Left lobe of liver (tissue), 2 donors: ENCODE measurements around the gene PHKG2. TPM values are rescaled to one million over a fixed set of nuclear protein-coding genes. Genes with fewer than 3 reads are reported as not detected.
A peak's percentile ranks its signal among the peaks of the same experiment; 100 is the strongest.

Experiments
- ATAC-seq: fragments of 200-7000 bp; cut with Tn5 transposase; one replicate; pipeline ENCODE4 v1.9.1; 2020; ENCODE audit warnings: mild to moderate bottlenecking, moderate library complexity
- DNase-seq: peaks from one replicate; pipeline ENCODE4 v3.0.0-alpha.2; 2020; ENCODE audit warnings: low spot score
- total RNA-seq: library from RNA; stranded (reverse); gene quantifications from one replicate; pipeline ENCODE4 v1.2.1, GENCODE V29; 2021
- donor health status: DM: no; HTN: no; CAD: no; lungs with moderate emphysema.
- donor health status: DM: no; HTN: yes; CAD: no.

The PHKG2 gene
- total RNA-seq, 1 donor from 2014 or later, result 23.0 TPM

DNA sequence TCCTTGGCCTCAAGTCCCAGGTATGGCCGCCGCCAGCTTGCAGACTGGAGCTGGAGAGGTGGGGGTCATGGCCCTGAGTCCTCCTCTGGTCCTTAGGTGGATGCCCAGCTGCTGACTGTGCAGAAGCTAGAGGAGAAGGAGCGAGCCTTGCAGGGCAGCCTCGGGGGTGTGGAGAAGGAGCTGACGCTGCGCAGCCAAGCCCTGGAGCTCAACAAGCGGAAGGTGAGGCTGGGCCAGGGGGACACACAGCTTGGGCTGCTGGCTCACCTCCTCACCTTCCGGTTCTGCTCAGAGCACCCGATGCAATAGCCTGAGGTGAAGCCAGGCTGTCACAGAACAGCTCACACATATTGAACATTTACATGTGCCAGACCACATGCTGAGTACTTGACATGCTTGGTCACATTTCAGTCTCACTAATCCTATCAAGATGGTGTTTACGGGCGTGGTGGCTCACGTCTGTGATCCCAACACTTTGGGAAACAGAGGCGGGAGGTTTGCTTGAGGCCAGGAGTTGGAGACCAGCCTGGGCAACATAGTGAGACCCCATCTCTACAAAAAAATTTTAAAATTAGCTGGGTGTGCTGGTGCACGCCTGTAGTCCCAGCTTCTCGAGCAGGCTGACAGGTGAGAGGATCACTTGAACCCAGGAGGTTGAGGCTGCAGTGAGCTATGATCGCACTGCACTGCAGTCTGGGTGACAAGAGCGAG is 21.3 kb downstream of the PHKG2 start:
- DNase-seq, result no peak
- no peak for ATAC-seq

DNA sequence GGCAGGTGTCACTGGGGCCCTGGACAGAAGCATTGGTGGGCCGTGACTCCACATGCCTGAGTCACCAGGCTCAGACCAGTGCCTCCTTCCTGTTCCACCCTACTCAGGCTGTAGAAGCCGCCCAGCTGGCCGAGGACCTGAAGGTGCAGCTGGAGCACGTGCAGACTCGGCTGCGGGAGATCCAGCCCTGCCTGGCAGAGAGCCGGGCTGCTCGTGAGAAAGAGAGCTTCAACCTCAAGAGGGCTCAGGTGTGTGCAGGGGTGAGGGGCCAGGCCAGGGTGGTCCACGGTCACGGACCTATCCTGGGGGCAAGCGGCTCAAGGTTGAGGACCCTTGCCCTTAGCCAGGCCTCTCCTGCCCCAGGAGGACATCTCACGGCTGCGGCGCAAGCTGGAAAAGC is 23.5 kb downstream of the PHKG2 start:
- ATAC-seq (no peak), DNase-seq (no peak)

DNA sequence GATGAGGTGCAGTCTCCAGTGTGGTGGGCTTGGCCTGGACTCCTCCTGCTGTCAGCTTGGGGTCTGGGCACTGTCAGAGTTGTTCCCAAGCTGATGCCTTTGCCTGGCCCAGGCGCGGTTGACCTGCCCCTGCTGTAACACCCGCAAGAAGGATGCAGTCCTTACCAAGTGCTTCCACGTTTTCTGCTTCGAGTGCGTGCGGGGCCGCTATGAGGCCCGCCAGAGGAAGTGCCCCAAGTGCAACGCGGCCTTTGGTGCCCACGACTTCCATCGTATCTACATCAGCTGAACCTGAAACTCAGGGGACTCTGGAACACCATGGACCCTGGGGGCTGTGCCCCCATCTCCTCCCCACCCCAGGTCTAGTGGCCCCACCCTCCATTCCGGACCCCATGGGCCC is 25.6 kb downstream of the PHKG2 start:
- no peak for DNase-seq
- no peak for ATAC-seq

DNA sequence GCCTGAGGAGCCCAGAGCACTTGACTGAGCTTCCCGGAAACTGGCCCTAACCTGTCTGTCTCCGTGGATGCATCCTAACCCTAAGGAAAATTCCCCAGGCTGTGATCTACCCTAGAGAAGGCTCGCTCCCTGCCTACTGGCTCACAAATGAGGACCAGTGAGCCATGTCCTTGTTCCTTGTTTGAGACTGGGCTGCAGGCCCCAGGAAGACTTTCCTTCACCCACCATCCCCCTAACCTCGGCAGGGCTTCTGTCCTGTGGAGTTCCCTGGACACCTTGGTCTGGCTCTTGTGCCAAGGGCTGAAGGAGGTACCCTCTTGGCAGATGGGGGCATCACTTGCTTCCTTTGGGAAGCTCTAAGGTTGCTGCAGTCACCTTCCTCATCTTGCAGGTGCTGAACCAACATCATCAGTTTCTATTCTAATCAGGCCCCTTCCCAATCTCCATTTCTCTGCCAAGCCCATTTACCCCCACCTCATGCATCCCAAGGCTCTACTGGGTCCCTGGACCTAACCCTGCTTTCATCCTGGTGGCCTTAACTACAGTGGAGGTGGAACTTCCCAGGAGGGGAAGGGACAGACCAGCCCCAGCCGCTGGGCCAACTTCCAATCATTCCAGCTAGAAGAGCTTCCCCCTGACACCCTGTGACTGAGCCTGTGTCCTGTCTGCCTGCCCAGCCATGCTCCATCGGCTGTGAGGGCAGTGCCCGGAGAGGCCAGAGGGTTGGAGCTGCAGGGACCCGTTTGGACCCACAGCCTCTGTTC is 26.3 kb downstream of the PHKG2 start:
- ATAC-seq (peak; percentile 14), DNase-seq (no peak)

DNA sequence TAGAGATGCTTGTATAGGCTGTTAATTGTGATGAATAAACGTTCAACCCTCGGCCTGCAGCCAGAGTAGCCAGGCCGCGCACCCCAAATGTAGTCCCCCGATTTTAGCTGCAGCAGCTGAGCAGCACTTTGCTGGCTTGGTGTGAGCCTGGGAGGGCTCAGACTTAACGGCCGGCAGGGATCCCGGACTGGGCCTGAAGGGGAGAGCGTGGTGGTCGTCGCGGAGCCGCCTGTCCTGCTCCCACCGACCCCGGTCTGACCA is 26.8 kb downstream of the PHKG2 start:
- DNase-seq, result no peak
- ATAC-seq, result no peak

DNA sequence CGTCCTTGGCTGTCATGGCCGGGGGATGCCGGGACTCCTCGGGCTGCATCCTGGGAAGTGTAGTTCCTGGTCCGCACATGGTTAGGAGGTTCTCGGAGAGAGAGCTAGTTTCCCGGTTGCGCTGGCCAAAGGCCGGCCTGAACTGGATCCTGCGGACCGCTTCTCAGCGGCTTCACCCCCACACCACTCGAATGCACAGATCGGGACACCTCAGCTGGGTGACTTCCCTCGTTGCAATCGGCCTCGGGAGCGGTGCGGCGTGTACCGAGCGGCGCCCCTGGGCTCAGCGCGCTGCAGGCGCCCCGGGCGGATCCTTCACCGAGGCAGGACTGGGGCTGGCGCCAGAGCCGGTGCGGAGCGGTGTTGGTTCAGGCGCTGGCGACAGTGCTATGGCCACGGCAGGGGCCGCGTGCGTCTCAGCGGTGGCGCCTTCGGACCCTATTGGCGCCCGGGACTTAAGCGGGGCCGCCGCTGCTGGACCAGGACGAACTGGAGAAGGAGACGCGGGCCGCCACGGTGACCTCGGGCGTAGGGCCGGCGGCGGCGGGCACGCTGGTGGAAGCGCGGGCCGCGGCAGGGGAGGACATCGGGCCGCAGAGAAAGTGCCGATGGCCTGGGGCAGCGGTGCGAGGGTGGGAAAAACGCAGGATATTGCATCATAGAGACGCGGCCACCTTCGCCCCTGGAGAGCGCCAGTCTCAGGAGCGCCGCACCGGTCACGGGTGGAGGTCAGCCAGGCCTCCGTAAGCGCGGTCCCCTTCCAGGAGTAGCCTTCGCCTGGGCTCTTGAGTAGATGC is 27.4 kb downstream of the PHKG2 start:
- peak; percentile 88 for ATAC-seq
- DNase-seq, result peak; percentile 87

DNA sequence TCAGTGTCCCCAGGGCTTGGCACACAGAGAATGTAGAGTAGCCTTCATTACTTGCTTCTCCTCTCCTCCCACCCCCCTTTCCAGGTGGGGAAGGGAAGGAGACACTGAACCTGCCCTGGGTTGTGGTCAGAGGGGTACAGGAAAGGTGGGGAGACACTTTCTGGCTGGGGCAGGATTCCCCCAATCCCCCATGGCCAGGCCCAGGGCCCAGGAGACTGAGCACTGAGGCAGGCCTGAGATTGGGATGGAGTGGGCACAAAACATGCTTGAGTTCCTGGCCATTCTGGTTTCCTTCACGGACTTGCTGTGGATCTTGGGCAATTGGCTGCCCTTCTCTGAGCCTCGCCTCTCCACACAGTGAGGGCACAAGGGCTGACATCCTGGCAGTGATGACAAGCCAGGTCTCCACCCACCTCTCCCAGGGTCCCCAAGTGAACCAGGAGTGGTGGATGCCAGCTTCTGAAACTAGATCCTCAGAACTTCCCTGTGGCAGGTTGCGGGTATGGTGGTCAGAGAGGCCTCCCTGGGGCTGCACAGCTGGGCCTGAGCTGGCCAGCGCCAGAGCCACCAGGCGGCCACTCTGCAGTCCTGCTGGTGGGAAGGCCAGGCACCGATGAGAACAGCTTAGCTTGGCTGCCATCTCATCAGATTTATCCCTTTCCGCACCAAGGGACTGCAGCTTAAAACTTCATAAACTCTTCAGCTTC is 29.5 kb downstream of the PHKG2 start:
- ATAC-seq (no peak), DNase-seq (no peak)

DNA sequence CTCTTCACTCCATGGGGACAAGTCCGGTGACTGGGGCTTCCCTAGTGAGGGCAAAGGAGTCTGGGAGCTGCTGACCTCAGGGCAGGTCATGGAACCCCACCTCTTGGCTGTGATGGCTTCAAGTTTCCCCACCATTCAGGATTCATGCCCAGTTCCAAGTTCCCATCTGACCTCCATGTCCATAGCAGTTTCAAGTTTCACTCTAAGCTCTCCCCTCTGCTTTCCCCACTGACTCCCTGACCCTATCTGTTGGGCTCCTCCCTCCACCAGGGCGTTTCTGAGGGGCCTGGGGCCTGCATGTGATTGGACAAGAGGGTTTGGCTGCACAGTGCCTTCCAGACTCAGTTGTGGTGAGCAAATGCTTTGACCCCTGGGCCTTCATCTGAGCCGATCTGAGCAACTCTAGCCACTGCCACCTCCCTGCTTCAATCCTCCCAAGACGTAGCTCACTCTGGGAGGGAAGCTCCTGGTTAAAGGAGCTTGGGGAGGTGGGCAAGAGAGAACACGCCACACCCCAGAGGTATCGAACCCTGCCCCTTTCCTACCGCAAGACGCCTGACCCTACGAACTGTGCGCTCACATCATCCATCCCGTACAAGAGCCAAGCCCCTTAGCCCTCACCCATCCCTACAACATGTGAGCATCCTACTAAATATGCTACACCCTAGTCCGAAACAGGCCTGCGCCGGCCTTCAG is 30.5 kb downstream of the PHKG2 start:
- DNase-seq (no peak), ATAC-seq (no peak)

DNA sequence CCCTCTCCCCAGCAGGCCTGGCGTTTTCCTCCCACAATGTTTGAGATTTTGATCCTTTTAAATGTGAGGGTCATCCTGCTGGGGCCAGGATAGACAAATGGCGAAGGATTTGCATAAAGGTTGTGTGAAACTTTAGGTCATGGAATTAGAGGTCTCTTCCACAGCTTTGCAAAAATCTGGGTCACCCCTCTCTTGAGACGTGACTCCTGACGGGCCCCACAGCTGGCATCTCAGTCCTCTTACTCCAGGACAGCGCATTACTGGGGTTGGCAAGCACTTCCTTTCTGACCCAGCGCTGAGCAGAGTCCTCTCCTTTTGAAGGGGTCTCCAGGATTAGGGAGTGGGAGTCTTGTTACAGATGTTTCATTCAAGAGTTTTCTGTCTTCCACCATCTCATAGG is 31.4 kb downstream of the PHKG2 start:
- no peak for ATAC-seq

DNA sequence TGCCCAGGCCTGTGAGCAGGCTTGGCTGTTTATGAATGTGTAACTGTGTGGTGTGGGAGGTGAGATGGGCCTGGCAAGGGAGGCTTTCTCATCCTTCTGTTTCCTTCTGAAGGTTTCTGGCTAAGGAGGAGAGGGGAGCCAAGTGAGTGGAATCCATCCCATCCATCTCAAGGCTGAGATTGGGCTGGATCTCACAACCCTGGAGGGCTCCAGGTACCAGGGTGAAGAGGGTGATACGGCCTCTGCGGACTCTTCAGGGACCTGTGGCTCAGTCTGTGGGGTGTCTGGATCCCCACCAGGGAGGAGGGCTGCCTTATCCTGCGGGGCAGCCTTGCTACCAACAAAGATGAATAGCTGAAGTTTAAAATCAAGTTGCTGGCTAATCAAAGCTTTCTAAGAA is 31.8 kb downstream of the PHKG2 start:
- ATAC-seq, result no peak
- DNase-seq, result no peak

More for the DNA sequence above, 31.4 kb downstream of the PHKG2 start:
- no peak for DNase-seq

DNA sequence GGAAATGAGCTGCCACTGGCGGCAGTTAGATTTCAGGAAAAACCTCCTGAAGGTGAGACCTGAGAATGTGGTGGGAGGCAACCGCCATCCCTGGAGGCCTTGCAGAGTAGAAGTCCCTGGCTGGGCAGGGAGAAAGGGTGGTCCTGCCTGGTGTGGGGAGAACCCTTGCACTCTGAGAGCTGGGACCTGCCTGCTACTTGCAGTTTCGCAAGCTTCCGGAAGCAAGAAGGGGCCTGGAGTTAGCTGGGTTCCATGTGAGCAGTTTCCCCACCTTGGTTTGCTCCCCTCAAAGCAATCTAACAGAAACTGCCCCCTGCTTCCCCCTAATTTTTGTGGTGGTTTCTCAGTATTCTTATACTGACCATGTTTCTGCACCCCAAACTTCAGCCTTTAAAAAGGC is 32.3 kb downstream of the PHKG2 start:
- DNase-seq (no peak), ATAC-seq (no peak)

DNA sequence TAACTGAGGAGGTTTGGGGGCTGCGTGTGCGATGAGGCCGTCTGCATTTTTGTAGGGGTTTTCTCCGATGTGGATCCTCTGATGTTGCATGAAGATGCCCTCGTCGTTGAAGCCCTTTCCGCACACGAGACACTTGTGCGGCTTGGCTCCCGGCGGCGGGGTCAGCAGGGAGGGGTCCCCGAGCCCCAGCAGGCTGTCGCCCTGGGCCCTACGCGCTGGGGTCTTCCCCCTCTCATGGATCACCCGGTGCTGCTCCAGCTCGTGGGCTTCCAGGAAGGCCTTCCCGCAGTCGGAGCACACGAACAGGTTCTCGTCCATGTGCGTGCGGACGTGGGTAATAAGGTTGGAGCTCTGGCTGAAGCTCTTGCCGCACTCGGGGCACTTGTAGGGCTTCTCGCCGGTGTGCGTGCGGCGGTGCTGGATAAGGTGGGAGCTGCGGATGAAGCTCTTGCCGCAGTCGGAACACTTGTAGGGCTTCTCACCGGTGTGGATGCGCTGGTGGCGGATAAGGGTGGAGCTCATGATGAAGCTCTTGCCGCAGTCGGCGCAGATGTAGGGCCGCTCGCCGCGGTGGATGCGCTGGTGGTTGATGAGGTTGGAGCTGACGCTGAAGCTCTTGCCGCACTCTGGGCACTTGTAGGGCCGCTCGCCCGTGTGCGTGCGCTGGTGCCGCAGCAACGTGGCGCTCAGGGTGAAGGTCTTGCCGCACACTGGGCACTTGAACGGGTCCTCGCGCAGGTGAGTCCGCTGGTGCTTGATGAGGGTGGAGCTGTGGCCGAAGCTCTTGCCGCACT is 34.5 kb downstream of the PHKG2 start:
- DNase-seq (no peak), ATAC-seq (no peak)

DNA sequence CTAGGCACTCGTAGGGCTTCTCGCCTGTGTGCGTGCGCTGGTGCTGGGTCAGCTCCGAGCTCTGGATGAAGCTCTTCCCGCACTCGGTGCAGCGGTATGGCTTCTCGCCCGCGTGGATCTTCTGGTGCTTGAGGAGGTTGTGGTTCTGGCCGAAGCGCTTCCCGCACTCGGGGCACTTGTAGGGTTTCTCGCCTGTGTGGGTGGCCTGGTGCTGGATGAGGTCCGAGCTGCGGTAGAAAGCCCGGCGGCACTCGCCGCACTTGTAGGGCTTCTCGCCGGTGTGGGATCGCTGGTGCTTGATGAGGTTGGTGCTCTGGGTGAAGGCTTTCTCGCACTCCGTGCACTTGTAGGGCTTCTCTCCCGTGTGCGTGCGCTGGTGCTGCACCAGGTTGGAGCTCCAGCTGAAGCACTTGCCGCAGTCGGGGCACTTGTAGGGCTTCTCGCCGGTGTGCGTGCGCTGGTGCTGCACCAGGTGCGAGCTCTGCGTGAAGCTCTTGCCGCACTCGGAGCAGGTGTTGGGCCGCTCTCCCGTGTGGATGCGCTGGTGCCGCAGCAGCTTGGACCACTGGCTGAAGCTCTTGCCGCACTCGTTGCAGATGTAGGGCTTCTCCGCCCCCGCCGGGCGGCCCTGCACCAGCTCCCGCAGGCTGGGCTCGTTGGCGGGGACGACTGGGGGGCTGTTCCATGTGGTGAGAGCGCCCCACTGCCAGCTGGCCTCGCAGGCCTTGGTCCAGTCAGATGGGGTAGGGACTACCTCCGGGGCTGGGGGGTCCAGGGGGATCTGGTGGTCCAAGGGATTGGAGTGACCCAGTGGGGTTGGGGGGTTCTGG is 35.3 kb downstream of the PHKG2 start:
- DNase-seq (no peak), ATAC-seq (no peak)

DNA sequence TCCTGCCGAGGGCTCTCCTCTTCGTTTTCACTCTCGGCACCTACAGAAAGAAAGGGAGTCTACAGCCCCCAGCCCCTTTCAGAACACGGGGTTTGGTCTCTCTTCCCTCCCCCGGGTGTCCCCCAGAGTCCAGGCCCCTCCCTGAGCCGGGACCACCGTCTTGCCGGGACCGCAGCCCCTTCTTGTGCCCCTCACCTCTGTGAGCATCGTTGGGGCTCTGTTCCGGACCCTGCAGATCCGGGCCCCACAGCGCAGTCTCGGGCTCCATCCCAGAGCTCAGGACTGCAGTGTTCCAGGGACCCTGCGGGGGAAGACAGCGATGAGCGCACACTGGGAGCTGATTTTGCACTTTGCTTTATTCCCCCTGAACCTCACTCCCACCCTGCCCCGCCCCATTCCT is 36.0 kb downstream of the PHKG2 start:
- DNase-seq (no peak), ATAC-seq (no peak)

DNA sequence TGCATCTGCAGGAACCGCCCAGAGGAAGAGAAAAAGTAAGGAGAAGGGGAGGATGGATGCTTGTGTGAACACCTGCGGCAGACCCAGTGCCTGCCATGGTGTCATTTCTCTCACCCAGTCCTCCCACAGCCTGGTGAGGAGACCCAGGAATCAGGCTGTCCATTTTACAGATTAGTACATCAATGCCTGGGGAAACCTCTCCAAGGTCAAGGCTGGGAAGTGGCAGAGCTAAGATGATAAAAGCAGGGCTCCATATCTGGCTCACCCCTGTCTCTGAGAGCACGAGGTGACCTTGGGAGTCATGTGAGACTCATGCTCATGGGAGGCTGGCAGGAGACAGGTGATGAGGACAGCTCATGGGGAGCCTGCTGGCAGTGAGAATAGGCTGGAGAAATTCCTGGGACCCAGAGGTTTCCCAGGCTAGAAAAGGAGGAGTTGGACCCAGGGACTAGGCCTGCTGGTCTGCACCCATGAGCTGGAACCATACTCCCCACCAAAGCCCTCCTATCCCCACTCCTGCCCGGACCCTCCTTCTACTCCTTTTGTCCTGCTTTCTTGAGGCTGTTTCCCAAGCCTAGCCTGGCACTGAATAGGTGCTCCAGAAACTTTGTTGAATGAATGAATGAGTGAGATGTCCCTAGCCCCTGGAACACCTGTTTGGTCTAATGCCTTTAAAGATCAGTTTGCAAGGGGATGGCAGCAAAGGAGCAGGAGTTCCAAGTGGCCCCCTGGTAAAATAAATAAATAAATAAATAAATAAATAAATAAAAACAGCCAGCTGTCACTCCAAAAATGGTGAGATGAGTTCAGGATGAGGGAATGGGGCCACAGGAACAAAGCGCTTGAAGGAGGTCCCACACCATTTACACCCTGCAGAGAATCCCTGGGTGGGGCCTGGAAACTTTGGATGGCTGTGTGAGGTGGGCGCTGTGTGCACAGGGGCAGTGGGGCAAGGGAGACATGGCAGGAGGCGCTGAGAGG is 37.2 kb downstream of the PHKG2 start:
- ATAC-seq (no peak), DNase-seq (no peak)

DNA sequence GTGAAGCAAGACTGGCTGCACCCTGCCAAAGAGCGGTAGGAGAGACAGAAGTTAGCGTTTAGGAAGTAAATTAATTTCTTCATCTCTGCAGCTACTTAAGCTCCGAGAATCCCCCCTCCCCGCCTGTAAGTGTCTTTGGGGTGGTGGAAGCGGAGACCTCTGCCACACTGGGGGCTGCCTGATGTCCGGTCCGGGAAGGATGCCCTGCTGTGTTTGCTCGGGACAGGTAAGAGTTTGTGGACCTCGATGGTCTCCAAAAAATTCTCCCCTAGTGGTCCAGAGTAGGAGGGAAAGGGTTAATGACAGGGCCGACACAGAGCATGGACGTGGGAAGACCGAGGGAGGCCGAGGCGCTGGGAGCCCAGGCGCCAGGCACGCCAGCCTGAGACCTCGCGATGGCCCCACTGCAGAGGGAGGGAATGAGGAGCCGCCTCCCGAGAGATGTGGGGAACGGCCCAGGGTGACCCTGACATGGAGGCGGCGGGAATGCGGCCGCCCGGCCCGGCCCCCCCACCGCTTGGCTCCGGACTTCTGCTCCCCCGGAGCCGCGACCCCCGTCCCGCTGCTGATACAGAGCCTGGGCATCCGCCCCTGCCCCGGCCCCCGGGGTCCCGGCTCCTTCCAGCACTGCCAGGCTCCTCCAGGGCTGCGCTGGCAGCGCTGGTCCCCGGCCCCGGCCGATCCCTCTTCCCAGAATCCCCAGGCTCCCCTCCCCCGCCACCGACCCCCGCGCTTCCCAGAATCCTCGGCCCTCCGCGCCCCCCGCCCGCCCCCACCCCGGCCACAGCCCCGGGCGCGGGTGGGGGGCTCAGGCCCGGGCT is 38.1 kb downstream of the PHKG2 start:
- peak; percentile 66 for ATAC-seq
- DNase-seq, result no peak
